ENCODE data around the gene TMEM212. TPM values are rescaled to one million over a fixed set of nuclear protein-coding genes. Genes with fewer than 3 reads are reported as not detected.

TMEM212 gene
- total RNA-seq, 1 donor from 2014 or later: not detected

DNA sequence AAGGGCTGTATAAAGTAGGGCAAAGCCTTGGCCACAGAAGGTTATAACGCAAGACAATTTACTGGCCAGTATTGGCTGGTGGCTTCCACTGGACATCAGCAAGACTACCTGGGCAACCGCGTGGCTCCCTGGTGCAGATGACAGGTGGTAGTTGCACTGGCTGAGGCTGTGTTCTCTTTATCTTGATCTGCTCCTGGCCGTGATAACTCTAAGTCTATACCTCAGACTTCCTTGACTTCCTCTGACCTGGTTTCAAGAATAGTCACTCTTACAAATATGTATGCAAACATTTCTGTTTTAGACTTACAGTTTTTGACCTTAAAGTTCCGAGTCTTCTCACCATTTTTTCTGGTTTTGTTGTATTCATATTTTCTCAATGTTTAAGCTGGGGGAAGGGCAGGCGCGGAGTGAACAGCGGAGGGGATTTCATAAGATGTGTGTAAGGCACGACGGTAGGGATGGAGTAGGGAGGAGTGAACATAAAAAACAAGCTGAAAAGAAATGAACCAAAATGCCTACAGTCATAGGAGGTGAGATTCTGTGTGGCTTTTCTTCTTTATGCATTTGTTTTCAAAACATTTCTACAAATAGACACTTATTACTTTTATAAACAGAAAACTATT lies 15.2 kb upstream of the TMEM212 start:
- Mint-ChIP-seq H3K36me3 (no peaks in the 10 kb centered on the region), H3K9me3 (no peaks in the 10 kb centered on the region), H3K27ac (no peak overlapping the region), H3K27me3 (ENCODE audit: low read depth) (no peaks in the 10 kb centered on the region), H3K4me3 (no peak overlapping the region), H3K4me1 (peaks cover 25% of the 10 kb centered on the region)
- TF ChIP-seq, protein P1, sequence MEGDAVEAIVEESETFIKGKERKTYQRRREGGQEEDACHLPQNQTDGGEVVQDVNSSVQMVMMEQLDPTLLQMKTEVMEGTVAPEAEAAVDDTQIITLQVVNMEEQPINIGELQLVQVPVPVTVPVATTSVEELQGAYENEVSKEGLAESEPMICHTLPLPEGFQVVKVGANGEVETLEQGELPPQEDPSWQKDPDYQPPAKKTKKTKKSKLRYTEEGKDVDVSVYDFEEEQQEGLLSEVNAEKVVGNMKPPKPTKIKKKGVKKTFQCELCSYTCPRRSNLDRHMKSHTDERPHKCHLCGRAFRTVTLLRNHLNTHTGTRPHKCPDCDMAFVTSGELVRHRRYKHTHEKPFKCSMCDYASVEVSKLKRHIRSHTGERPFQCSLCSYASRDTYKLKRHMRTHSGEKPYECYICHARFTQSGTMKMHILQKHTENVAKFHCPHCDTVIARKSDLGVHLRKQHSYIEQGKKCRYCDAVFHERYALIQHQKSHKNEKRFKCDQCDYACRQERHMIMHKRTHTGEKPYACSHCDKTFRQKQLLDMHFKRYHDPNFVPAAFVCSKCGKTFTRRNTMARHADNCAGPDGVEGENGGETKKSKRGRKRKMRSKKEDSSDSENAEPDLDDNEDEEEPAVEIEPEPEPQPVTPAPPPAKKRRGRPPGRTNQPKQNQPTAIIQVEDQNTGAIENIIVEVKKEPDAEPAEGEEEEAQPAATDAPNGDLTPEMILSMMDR (IDR thresholded peaks at IDR 0.05; ENCODE audit: unreplicated experiment): no peak
- no peak for DNase-seq (ENCODE audit: low spot score in 2 of 2, unreplicated experiment in 2 of 2)

DNA sequence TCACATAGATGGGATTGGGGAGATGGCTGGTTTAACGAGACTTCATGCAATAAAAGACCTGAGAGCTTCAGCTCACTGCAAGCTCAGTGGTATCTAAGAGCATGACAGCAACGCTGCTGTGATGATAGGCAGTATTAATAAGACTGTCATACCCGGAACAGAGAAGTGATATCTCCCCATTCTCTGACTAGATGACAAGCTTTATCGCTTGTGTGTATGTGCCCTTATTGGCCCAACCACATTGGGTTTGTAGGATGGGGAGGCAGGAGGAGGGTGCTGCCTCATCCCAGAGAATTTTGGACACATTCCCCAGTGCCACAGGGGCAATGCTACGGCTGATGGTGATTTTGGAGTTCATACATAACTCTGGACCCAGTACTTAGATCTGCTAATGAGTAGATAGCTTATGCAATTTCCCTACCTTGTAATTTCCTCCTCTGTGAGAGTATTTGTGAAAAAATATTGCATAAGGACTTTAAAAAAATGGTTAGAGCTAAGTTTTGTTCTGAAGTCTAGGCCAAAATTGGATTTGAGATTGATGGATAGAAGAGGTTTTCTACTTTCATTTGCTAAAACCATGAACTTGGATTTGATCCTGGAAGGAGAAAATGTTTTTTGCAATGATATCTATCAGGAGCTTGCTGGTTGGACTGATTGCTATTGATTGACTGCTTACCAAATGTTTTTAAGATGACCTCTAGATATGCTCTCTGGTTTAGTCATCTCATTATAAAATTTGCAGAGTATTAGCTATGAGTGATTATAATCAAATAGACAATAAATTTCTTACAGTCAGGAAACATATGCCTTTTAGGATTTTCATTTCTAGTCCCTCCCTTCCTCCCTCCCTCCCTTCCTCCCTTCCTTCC lies 14.0 kb upstream of the TMEM212 start:
- no peak overlapping the region for H3K27ac Mint-ChIP-seq
- H3K36me3 Mint-ChIP-seq: no peaks in the 10 kb centered on the region
- TF ChIP-seq, protein P1 (IDR thresholded peaks at IDR 0.05; ENCODE audit: unreplicated experiment): no peak
- H3K4me3 Mint-ChIP-seq: no peak overlapping the region
- H3K27me3 Mint-ChIP-seq (ENCODE audit: low read depth): no peaks in the 10 kb centered on the region
- H3K9me3 Mint-ChIP-seq: no peaks in the 10 kb centered on the region
- peaks cover 30% of the 10 kb centered on the region for H3K4me1 Mint-ChIP-seq
- no peak for DNase-seq (ENCODE audit: low spot score in 2 of 2, unreplicated experiment in 2 of 2)

DNA sequence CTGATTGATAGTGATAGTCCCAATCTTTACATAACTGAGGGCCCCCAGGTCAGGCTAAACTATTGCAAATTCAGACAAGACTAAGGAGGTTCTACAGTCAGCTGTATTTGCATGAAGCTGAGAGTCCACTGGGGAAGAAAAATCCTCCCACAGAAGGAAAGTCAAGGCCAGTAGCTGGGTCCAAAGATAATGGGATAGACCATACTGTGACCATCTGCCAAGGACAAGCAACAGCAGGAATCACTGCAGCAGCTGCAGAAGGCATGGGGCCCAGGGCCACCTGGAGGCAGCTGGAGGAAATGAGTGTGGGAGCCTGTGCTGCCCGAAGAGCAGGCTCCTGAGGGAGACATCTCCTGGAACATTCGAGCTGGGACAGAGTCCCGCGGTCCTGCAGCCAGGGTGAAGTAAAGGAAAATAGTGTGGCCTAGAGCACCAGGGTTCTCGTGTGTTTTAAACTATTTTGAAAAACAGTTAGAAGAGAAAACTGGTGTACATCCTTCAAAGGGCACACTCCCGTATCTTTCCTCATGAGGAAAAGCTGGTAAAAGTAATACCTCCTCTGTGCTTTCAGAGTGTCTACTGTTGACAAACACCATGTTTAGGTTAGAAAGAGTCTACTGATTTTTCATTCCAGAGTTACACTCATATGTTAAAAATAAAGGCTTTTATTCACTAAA lies 13.2 kb upstream of the TMEM212 start:
- no peaks in the 10 kb centered on the region for H3K27me3 Mint-ChIP-seq (ENCODE audit: low read depth)
- TF ChIP-seq, protein P1 (IDR thresholded peaks at IDR 0.05; ENCODE audit: unreplicated experiment): peak; percentile 21
- peak in 1 of 2 experiments; percentile 66 for DNase-seq (ENCODE audit: low spot score in 2 of 2, unreplicated experiment in 2 of 2)
- H3K4me1 Mint-ChIP-seq: peaks cover 29% of the 10 kb centered on the region
- H3K4me3 Mint-ChIP-seq: no peak overlapping the region
- H3K27ac Mint-ChIP-seq: peak overlapping the region; percentile 71
- H3K9me3 Mint-ChIP-seq: no peaks in the 10 kb centered on the region
- no peaks in the 10 kb centered on the region for H3K36me3 Mint-ChIP-seq

DNA sequence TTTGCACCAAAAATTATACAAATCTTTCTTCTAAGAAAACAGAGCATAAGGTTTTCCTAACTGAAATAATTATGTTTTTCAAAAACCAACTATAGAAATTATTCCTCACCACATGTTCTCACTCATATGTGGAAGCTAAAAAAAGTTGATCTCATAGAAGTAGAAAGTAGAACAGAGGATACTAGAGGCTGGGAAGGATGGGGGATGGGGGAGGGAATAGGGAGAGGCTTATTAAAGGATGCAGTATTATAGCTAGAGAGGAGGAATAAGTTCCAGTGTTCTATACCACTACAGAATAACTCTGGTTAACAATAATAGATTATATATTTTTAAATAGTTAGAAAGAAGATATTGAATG lies 12.7 kb upstream of the TMEM212 start:
- TF ChIP-seq, protein P1 (IDR thresholded peaks at IDR 0.05; ENCODE audit: unreplicated experiment): no peak
- H3K4me3 Mint-ChIP-seq: no peak overlapping the region
- H3K27me3 Mint-ChIP-seq (ENCODE audit: low read depth): no peaks in the 10 kb centered on the region
- H3K4me1 Mint-ChIP-seq: peaks cover 28% of the 10 kb centered on the region
- no peaks in the 10 kb centered on the region for H3K9me3 Mint-ChIP-seq
- H3K27ac Mint-ChIP-seq: peak overlapping the region; percentile 54
- DNase-seq (ENCODE audit: low spot score in 2 of 2, unreplicated experiment in 2 of 2): no peak
- no peaks in the 10 kb centered on the region for H3K36me3 Mint-ChIP-seq

DNA sequence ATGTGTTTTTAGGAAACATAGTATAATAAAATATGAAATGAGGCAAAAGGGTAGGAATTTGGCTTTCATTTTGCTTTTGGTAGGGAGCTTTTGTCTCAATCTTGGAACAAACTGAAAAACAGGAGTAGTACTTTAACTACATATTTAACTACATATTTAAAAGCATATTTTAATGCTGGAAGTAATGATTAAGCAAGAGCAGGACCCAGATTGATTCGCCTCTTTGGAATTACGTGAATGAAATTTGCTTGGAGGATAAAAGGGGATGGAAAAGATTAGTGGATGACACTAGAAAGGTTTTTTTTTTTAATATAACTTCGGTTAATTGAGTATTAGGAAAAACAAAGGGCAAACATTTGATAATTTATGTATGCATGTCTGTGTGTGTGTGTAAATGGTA lies 11.2 kb upstream of the TMEM212 start:
- H3K27ac Mint-ChIP-seq: no peak overlapping the region
- H3K4me3 Mint-ChIP-seq: no peak overlapping the region
- H3K4me1 Mint-ChIP-seq: peaks cover 28% of the 10 kb centered on the region
- no peaks in the 10 kb centered on the region for H3K36me3 Mint-ChIP-seq
- TF ChIP-seq, protein P1 (IDR thresholded peaks at IDR 0.05; ENCODE audit: unreplicated experiment): no peak
- H3K9me3 Mint-ChIP-seq: no peaks in the 10 kb centered on the region
- no peaks in the 10 kb centered on the region for H3K27me3 Mint-ChIP-seq (ENCODE audit: low read depth)
- DNase-seq (ENCODE audit: low spot score in 2 of 2, unreplicated experiment in 2 of 2): no peak

Measured in mesothelial cell of epicardium (in vitro differentiated cells).